Pancreas (tissue), 10 donors: Measurements from ENCODE around the gene PIP5K1C. TPM values are rescaled to one million over a fixed set of nuclear protein-coding genes. Genes with fewer than 3 reads are reported as not detected.

ENCODE experiments used
- ATAC-seq, 4 donors: fragments of 200-7000 bp; cut with Tn5 transposase; one replicate each; pipeline versions ENCODE4 v1.8.0 to v1.9.1; 2020; ENCODE audit warnings: mild to moderate bottlenecking in 4 of 4, moderate library complexity in 4 of 4
- DNase-seq, 6 donors: peaks; one replicate each; pipeline ENCODE4 v3.0.0-alpha.2; 2020
- FAIRE-seq: peaks from 2 replicates; lab custom pipeline; 2012; peaks lifted over from hg19 to GRCh38; lab: Jason Lieb, UNC
- H3K27ac ChIP-seq, 4 donors: fragments of 200-600 bp; sonication (generic); 1 replicate in 3 of 4; 2 replicates in 1 of 4; pipeline versions ENCODE4 v1.5.0 to v1.8.0; 2020
- H3K27me3 ChIP-seq, 4 donors: fragments of 200-600 bp; one replicate each; pipeline ENCODE4 v1.8.0; 2021
- H3K36me3 ChIP-seq, 3 donors: fragments of 200-600 bp; sonication (generic) in 1 of 3; one replicate each; pipeline versions ENCODE4 v1.5.0 to v1.8.0; 2020 to 2021
- H3K4me1 ChIP-seq, 3 donors: fragments of 200-600 bp; one replicate each; pipeline ENCODE4 v1.8.0; 2021
- H3K4me3 ChIP-seq, 4 donors: fragments of 200-600 bp; sonication (generic) in 2 of 4; one replicate each; pipeline versions ENCODE4 v1.5.0 to v1.8.0; 2020 to 2021
- H3K9me3 ChIP-seq, 4 donors: fragments of 200-600 bp; one replicate each; pipeline ENCODE4 v1.8.0; 2021
- WGBS, 2 donors: extraction: QIAGEN DNeasy Blood & Tissue Kit; methylation state at CpG; one replicate each; pipeline ENCODE4 v1.1.7; 2013; 5-methylcytosine and 5-hydroxymethylcytosine counted together
- intact Hi-C, 3 donors: fragments of 100-400 bp; cut with DNase I; formaldehyde crosslinking; loops; one replicate each; pipeline versions ENCODE4 v1.11.1 to v1.14.2; 2022
- polyA plus RNA-seq, 2 donors: library from polyadenylated mRNA; stranded (reverse); fragments of 200-250 nt; gene quantifications; one replicate each; pipeline ENCODE4 v1.2.3, GENCODE V29; 2013
- total RNA-seq, 6 donors: library from RNA; stranded (reverse); fragmentation: NEBNext Ultra II Directional in 4 of 6; extraction: Animal tissue kit (Norgen Biotek cat#: 25700) in 4 of 6; gene quantifications; one replicate each; pipeline versions ENCODE4 v1.2.1 to v1.2.4, GENCODE V29; 2021 to 2023
- TF ChIP-seq, protein P1 (sequence below), 4 donors: fragments of 200-600 bp; sonication (generic) in 3 of 4; IDR thresholded peaks; one replicate each; pipeline versions ENCODE4 v1.5.0 to v1.8.0; 2021; ENCODE audit warnings: antibody characterized with exemption in 4 of 4
- donor health status: healthy with polysubstance abuse.
- donor health status: DM: no; HTN: no; CAD: no; lungs with moderate emphysema.
- donor health status: DM: no; HTN: no; CAD: no.
- donor health status: control.
- donor health status: control.
- donor health status: Bipolar disorder and iron deficiency.
- donor health status: DM: yes; HTN: yes; CAD: no.
- donor health status: DM: no; HTN: no; CAD: no.
- donor health status: DM: no; HTN: no; CAD: no.
- donor health status: DM: yes; HTN: yes; CAD: no.

The PIP5K1C gene
- total and polyA plus RNA-seq, 8 donors: 12.9 to 24.8 (median 14.9) TPM

DNA sequence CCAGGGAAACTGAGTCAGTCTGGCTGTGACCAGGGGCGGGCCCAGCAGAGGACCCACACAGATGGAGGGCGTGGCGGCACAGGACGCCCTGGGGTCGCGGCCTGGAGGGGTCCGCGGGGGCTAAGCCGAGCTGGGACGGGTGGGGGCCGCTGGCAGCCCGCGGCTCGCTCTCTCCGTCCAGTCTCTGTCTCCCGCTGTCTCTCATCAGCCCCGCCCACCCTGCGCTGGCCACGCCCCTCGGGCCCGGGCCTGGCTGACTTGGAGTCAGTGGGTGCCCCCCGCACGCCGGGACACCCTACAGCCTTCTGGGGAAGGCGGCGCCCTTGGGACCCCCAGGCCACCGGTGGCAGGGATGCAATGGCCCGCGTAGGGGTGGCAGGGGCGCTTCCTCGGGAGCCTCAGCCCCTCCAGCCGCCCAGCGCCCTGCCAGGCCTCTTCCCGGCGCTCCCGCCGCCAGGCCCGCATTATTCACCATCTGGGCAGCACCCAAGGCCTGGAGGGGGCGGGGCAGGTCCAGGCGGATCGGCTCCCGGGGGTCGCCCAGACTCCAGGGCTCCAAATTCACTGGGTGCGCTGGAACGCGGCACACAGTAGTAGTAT is 93.5 kb downstream of the PIP5K1C start, which contains the start of gene TBXA2R:
TBXA2R (minus strand) TSS at position 186 of the 600 bp plus-strand sequence. CDS start 6,241 bp downstream, outside the sequence.
- ATAC-seq (peak; percentile 26 to 75 (median 59)), DNase-seq (peak in 4 of 6 donors; percentile 40 to 79 (median 53)), FAIRE-seq (no peak)
- peaks cover 0 to 8% (median 4%) of the 10 kb centered on the region in 3 donors for H3K36me3 ChIP-seq
- H3K27me3 ChIP-seq: no peaks in the 10 kb centered on the region
- peak within 1 kb of the TSS in 1 of 4 donors; percentile 33 for H3K27ac ChIP-seq
- 4 to 7% methylated on average over 20 to 46 of the region's 46 CpGs for WGBS, 2 donors
- intact Hi-C loops: no loop called here
- peak within 1 kb of the TSS in 3 of 4 donors; percentile 12 to 43 (median 18) for H3K4me3 ChIP-seq
- TF ChIP-seq, protein P1, sequence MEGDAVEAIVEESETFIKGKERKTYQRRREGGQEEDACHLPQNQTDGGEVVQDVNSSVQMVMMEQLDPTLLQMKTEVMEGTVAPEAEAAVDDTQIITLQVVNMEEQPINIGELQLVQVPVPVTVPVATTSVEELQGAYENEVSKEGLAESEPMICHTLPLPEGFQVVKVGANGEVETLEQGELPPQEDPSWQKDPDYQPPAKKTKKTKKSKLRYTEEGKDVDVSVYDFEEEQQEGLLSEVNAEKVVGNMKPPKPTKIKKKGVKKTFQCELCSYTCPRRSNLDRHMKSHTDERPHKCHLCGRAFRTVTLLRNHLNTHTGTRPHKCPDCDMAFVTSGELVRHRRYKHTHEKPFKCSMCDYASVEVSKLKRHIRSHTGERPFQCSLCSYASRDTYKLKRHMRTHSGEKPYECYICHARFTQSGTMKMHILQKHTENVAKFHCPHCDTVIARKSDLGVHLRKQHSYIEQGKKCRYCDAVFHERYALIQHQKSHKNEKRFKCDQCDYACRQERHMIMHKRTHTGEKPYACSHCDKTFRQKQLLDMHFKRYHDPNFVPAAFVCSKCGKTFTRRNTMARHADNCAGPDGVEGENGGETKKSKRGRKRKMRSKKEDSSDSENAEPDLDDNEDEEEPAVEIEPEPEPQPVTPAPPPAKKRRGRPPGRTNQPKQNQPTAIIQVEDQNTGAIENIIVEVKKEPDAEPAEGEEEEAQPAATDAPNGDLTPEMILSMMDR (IDR thresholded peaks at IDR 0.05): no peak
- H3K4me1 ChIP-seq: peaks cover 0 to 12% (median 0%) of the 10 kb centered on the region in 3 donors
- no peaks in the 10 kb centered on the region for H3K9me3 ChIP-seq

GRCh38 chr19:3606174-3606689 is 94.0 kb downstream of the PIP5K1C start:
- Histone ChIP-seq H3K36me3 (peaks cover 0 to 2% (median 0%) of the 10 kb centered on the region in 3 donors), H3K27ac (no peak overlapping the region), H3K4me1 (peaks cover 0 to 12% (median 0%) of the 10 kb centered on the region in 3 donors), H3K4me3 (peak overlapping the region in 2 of 4 donors; percentile 18 to 43), H3K27me3 (no peaks in the 10 kb centered on the region), H3K9me3 (no peaks in the 10 kb centered on the region)
- TF ChIP-seq, protein P1 (IDR thresholded peaks at IDR 0.05): no peak
- peak; percentile 41 to 89 (median 68) for DNase-seq
- peak; percentile 79 to 88 (median 84) for ATAC-seq
- intact Hi-C loops: no loop called here
- no peak for FAIRE-seq
- 7% methylated on average over 27 to 35 of the region's 35 CpGs for WGBS, 2 donors

- TF ChIP-seq, protein P1 (IDR thresholded peaks at IDR 0.05): no peak
- H3K27me3 ChIP-seq: no peaks in the 10 kb centered on the region
- H3K27ac ChIP-seq: no peak overlapping the region
- ATAC-seq (peak in 1 of 4 donors; percentile 2), FAIRE-seq (no peak), DNase-seq (no peak)
- peak overlapping the region in 1 of 4 donors; percentile 43 for H3K4me3 ChIP-seq
- H3K36me3 ChIP-seq: no peaks in the 10 kb centered on the region
- intact Hi-C loops: no loop called here
- H3K4me1 ChIP-seq: peaks cover 0 to 12% (median 0%) of the 10 kb centered on the region in 3 donors
- 58 to 68% methylated on average over 5 of the region's 5 CpGs for WGBS, 2 donors
- H3K9me3 ChIP-seq: no peaks in the 10 kb centered on the region
Observed at GRCh38 chr19:3605770-3606169, 94.5 kb downstream of the PIP5K1C start.

GRCh38 chr19:3605361-3605760 is 94.9 kb downstream of the PIP5K1C start:
- no peaks in the 10 kb centered on the region for H3K9me3 ChIP-seq
- ATAC-seq: no peak
- H3K36me3 ChIP-seq: no peaks in the 10 kb centered on the region
- peaks cover 0 to 12% (median 0%) of the 10 kb centered on the region in 3 donors for H3K4me1 ChIP-seq
- TF ChIP-seq, protein P1 (IDR thresholded peaks at IDR 0.05): no peak
- intact Hi-C loops: no loop called here
- no peak overlapping the region for H3K27ac ChIP-seq
- 75 to 87% methylated on average over 3 of the region's 3 CpGs for WGBS, 2 donors
- H3K27me3 ChIP-seq: no peaks in the 10 kb centered on the region
- no peak overlapping the region for H3K4me3 ChIP-seq
- DNase-seq: no peak
- FAIRE-seq: no peak

DNA sequence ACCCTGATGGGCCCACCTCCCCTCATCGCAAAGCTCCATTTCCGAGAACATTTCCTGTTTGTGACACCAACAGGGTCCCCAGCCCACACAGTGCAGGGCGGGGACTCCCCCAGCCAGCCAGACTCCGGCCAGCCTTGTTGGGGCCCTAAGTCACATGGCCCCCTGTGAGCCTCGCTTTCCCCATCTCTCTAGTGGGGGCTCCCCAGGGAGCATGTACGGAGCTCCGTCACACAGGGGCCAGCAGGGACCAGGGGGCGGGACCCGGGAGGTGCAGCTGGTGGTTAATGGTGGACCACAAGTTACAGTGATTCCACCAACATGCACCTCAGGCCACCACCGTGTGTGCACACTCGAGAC is 95.3 kb downstream of the PIP5K1C start:
- 77 to 83% methylated on average over 11 of the region's 11 CpGs for WGBS, 2 donors
- H3K27me3 ChIP-seq: no peaks in the 10 kb centered on the region
- H3K27ac ChIP-seq: no peak overlapping the region
- H3K36me3 ChIP-seq: no peaks in the 10 kb centered on the region
- no peak overlapping the region for H3K4me3 ChIP-seq
- DNase-seq (peak in 1 of 6 donors; percentile 10), FAIRE-seq (no peak), ATAC-seq (no peak)
- intact Hi-C loops: no loop called here
- peaks cover 0 to 12% (median 0%) of the 10 kb centered on the region in 3 donors for H3K4me1 ChIP-seq
- TF ChIP-seq, protein P1 (IDR thresholded peaks at IDR 0.05): no peak
- H3K9me3 ChIP-seq: no peaks in the 10 kb centered on the region
